Gastrocnemius medialis (tissue), 4 donors: ENCODE results near the gene KANSL1.

ENCODE experiments used
- POLR2A ChIP-seq, 2 donors: fragments of 450-650 bp; IDR thresholded peaks; one replicate each; pipeline ENCODE4 v1.6.1; 2017; ENCODE audit warnings: antibody characterized with exemption in 2 of 2, mild to moderate bottlenecking in 2 of 2, moderate library complexity in 2 of 2
- TF ChIP-seq, protein P1 (sequence below), 5 experiments: fragments of 450-650 bp in 3 of 5; fragments of 200-600 bp in 2 of 5; sonication (generic) in 2 of 5; IDR thresholded peaks in 4 of 5; conservative IDR thresholded peaks in 1 of 5; 1 replicate in 4 of 5; 2 replicates in 1 of 5; pipeline ENCODE4 v1.5.1; 2016 to 2019; ENCODE audit warnings: antibody characterized with exemption in 5 of 5, mild to moderate bottlenecking in 3 of 5, moderate library complexity in 3 of 5

DNA sequence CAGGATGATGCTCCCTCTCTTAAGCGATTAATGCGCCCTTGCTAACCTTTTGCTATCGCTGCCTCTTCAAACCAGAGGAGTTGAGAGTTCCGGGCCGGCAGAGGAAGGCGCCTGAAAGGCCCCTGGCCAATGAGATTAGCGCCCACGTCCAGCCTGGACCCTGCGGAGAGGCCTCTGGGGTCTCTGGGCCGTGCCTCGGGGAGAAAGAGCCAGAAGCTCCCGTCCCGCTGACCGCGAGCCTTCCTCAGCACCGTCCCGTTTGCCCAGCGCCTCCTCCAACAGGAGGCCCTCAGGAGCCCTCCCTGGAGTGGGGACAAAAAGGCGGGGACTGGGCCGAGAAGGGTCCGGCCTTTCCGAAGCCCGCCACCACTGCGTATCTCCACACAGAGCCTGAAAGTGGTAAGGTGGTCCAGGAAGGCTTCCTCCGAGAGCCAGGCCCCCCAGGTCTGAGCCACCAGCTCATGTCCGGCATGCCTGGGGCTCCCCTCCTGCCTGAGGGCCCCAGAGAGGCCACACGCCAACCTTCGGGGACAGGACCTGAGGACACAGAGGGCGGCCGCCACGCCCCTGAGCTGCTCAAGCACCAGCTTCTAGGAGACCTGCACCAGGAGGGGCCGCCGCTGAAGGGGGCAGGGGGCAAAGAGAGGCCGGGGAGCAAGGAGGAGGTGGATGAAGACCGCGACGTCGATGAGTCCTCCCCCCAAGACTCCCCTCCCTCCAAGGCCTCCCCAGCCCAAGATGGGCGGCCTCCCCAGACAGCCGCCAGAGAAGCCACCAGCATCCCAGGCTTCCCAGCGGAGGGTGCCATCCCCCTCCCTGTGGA is 210.2 kb downstream of the KANSL1 start:
- TF ChIP-seq, protein P1, sequence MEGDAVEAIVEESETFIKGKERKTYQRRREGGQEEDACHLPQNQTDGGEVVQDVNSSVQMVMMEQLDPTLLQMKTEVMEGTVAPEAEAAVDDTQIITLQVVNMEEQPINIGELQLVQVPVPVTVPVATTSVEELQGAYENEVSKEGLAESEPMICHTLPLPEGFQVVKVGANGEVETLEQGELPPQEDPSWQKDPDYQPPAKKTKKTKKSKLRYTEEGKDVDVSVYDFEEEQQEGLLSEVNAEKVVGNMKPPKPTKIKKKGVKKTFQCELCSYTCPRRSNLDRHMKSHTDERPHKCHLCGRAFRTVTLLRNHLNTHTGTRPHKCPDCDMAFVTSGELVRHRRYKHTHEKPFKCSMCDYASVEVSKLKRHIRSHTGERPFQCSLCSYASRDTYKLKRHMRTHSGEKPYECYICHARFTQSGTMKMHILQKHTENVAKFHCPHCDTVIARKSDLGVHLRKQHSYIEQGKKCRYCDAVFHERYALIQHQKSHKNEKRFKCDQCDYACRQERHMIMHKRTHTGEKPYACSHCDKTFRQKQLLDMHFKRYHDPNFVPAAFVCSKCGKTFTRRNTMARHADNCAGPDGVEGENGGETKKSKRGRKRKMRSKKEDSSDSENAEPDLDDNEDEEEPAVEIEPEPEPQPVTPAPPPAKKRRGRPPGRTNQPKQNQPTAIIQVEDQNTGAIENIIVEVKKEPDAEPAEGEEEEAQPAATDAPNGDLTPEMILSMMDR (IDR thresholded peaks at IDR 0.05 in 4 of 5, conservative IDR thresholded peaks at IDR 0.05 in 1 of 5): no peak
- TF ChIP-seq POLR2A (IDR thresholded peaks at IDR 0.05): no peak
